Lower leg skin (tissue), 4 donors: ENCODE measurements around the gene PIGC. TPM values are rescaled to one million over a fixed set of nuclear protein-coding genes. Genes with fewer than 3 reads are reported as not detected.
A peak's percentile ranks its signal among the peaks of the same experiment; 100 is the strongest.

ENCODE experiments used
- DNase-seq, 2 donors: peaks; one replicate each; pipeline ENCODE4 v3.0.0-alpha.2; 2019; ENCODE audit warnings: low spot score in 2 of 2
- H3K4me3 ChIP-seq: fragments of 200-600 bp; sonication (generic); 2 replicates; pipeline ENCODE4 v1.5.1; 2017; ENCODE audit warnings: mild to moderate bottlenecking, low read depth; ENCODE audit not compliant: poor library complexity, severe bottlenecking
- CTCF ChIP-seq, 3 donors: fragments of 450-650 bp; IDR thresholded peaks; one replicate each; pipeline ENCODE4 v1.5.1; 2016; ENCODE audit warnings: antibody characterized with exemption in 3 of 3, mild to moderate bottlenecking in 3 of 3, moderate library complexity in 2 of 3
- POLR2A ChIP-seq, 2 donors: fragments of 450-650 bp; IDR thresholded peaks; one replicate each; pipeline ENCODE4 v1.6.1; 2016 to 2017; ENCODE audit warnings: antibody characterized with exemption in 2 of 2, mild to moderate bottlenecking in 1 of 2, moderate library complexity in 1 of 2
- WGBS, 2 donors: methylation state at CpG; one replicate each; pipeline ENCODE4 v1.1.5; 2018; 5-methylcytosine and 5-hydroxymethylcytosine counted together
- intact Hi-C: fragments of 100-400 bp; cut with DNase I; formaldehyde crosslinking; loops from one replicate; pipeline ENCODE4 v1.15.0; 2023; ENCODE audit warnings: low total_unique reads
- total RNA-seq, 4 donors: library from RNA; depleted of rRNA; stranded (reverse); fragments of >200 nt; gene quantifications; one replicate each; pipeline ENCODE4 v1.1.0, GENCODE V29; 2016

The PIGC gene
- total RNA-seq, 4 donors from 2014 or later, result 26.2 to 60.3 (median 48.4) TPM

GRCh38 chr1:172429331-172430127 lies 14.3 kb downstream of the PIGC start:
- intact Hi-C loops, result no loop called here
- H3K4me3 ChIP-seq, result no peak overlapping the region
- WGBS, 2 donors, result 48 to 55% methylated on average over 1 of the region's 1 CpG
- DNase-seq, result peak in 1 of 2 donors; percentile 46
- TF ChIP-seq CTCF (IDR thresholded peaks at IDR 0.05), result no peak
- no peak for TF ChIP-seq POLR2A (IDR thresholded peaks at IDR 0.05)

- TF ChIP-seq POLR2A (IDR thresholded peaks at IDR 0.05) (no peak), CTCF (IDR thresholded peaks at IDR 0.05) (no peak)
Measured at GRCh38 chr1:172427191-172427590, 16.7 kb downstream of the PIGC start.

GRCh38 chr1:172425339-172425738 lies 18.5 kb downstream of the PIGC start:
- DNase-seq, result no peak
- TF ChIP-seq CTCF (IDR thresholded peaks at IDR 0.05) (no peak), POLR2A (IDR thresholded peaks at IDR 0.05) (no peak)
- intact Hi-C loops, result no loop called here
- WGBS, 2 donors, result 49% methylated on average over 3 of the region's 3 CpGs
- no peak overlapping the region for H3K4me3 ChIP-seq

More at GRCh38 chr1:172427191-172427590, 16.7 kb downstream of the PIGC start:
- no peak overlapping the region for H3K4me3 ChIP-seq
- DNase-seq, result no peak
- intact Hi-C loops, result no loop called here
- 95 to 96% methylated on average over 2 of the region's 2 CpGs for WGBS, 2 donors

- H3K4me3 ChIP-seq, result no peak overlapping the region
- DNase-seq, result no peak
- no peak for TF ChIP-seq CTCF (IDR thresholded peaks at IDR 0.05)
- TF ChIP-seq POLR2A (IDR thresholded peaks at IDR 0.05), result no peak
- WGBS, 2 donors, result 77 to 84% methylated on average over 2 of the region's 2 CpGs
- intact Hi-C loops, result no loop called here
Measured at GRCh38 chr1:172423336-172423735, 20.5 kb downstream of the PIGC start.

GRCh38 chr1:172421974-172422604 lies 21.8 kb downstream of the PIGC start:
- intact Hi-C loops, result no loop called here
- no peak for TF ChIP-seq CTCF (IDR thresholded peaks at IDR 0.05)
- TF ChIP-seq POLR2A (IDR thresholded peaks at IDR 0.05), result no peak
- no peak for DNase-seq
- H3K4me3 ChIP-seq, result no peak overlapping the region
- WGBS, 2 donors, result 67 to 68% methylated on average over 5 of the region's 5 CpGs
